ENCODE data around the gene CSF2.
"Not testable (repeated sequence)": the region's sequence is repeated elsewhere in the genome, so short reads cannot be mapped to it uniquely, and the experiment has no call there.

CSF2 gene

DNA sequence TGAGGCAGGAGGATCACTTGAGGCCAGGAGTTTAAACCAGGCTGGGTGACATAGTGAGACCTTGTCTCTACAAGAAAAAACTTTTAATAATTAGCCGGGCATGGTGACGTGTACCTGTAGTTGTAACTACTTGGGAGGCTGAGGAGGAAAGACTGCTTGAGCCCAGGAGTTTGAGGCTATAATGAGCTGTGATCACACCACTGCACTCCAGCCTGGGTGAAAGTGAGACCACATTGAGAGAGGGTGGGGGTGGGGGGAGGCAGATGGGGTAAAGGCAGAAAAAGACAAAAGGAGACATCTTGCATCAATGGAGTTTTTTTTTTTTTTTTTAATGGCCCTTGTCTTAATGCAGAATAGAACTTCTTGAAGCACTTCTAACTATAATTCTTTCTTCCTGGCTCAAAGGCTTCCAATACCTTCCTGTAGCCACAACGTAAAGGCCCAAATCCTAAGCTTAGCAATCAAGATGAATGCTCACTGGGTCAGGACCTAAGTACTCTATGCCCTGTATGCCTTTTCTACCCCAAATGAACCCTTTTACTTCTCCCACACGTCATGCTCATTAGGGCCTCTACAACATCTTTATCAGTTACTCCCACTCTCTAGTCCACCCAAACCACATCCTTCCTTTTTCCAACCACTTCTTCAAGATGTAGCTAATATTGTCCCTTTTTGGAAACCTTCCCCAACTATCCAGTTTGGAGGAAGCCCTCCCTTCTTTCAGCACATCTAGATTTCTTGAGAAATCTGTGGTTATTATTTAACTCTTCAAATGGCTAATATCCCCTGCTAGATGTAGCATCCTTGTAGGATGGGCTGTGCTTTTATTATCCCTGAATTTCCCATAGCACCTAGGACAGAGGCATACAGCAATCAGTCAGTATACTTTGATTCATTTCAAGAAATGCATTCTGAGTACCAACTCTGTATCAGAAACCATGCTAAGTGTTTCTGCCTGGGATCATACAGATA lies 40.8 kb downstream of the CSF2 start:
- no peak for DNase-seq

DNA sequence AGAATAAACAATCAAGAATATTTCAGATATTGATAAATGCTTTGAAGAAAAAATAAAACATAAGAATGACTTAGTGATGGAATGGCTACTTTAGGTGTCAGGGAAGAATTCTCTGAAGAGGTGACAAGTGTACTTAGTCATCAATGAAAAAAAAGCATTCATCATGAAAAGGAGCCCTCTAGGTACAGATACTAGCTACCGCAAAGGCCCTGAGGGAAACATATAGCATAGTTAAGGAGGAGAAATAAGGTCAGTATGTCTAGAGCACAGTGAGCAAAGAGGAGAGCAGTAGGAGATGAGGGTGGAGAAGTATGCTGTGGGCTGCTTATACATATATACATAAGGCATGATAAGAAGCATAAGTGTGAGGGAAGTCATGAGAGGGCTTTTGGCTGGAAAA lies 41.8 kb downstream of the CSF2 start:
- DNase-seq = no peak

DNA sequence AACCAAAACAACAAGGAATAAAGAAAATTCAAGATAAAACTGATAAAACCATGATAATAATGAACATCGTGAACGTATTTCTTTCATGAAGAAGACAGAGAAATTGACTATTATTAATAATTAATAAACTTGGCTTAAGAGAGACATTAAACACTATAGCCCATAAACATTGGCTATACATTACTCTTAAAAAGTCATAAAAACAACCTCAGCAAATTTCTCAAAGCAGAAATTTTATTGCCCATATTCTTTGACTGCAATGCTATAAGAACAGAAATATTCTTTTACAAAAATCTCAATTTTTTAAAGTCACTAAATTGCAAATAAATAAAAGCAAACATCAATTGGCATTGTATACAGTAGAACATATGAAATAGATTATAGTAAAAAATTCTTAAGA lies 42.5 kb downstream of the CSF2 start:
- DNase-seq = no peak

DNA sequence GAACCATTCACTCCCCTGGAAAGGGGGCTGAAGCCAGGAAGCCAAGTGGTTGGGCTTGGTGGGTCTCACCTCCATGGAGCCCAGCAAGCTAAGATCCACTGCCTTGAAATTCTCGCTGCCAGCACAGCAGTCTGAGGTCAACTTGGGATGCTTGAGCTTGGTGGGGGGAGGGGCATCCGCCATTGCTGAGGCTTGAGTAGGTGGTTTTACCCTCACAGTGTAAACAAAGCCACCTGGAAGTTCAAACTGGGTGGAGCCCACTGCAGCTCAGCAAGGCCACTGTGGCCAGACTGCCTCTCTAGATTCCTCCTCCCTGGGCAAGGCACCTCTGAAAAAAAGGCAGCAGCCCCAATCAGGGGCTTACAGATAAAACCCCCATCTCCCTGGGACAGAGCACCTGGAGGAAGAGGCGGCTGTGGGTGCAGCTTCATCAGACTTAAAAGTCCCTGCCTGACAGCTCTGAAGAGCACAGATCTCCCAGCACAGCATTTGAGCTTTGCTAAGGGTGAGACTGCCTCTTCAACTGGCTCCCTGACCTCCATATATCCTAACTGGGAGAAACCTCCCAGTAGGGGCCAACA lies 43.4 kb downstream of the CSF2 start:
- DNase-seq = not testable (repeated sequence)

DNA sequence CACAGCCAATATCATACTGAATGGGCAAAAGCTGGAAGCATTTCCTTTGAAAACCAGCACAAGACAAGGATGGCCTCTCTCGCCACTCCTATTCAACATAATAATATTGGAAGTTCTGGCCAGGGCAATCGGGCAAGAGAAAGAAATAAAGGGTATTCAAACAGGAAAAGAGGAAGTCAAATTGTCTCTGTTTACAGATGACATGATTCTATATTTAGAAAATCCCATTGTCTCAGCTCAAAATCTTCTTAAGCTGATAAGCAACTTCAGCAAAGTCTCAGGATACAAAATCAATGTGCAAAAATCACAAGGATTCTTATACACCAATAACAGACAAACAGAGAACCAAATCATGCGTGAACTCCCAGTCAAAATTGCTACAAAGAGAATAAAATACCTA lies 47.1 kb downstream of the CSF2 start:
- not testable (repeated sequence) for DNase-seq

DNA sequence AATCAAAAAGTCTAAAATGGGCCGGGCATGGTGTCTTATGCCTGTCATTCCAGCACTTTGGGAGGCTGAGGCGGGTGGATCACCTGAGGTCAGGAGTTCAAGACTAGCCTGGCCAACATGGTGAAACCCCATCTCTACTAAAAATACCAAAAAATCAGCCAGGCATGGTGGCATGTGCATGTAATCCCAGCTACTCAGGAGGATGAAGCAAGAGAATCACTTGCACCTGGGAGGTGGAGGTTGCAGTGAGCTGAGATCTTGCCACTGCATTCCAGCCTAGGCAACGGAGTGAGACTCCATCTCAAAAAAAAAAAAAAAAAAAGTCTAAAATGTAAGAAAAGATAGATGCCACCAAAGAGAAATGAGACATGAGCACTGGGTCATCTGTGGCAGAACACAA lies 49.4 kb downstream of the CSF2 start:
- not testable (repeated sequence) for DNase-seq

DNA sequence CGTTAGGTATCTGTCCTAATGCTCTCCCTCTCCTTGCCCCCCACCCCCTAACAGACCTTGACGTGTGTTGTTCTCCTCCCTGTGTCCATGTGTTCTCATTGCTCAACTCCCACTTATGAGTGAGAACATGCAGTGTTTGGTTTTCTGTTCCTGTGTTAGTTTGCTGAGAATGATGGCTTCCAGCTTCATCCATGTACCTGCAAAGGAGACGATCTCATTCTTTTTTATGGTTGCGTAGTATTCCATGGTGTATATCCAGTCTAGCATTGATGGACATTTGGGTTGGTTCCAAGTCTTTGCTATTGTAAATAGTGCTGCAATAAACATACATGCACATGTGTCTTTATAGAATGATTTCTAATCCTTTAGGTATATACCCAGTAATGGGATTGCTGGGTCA lies 50.0 kb downstream of the CSF2 start:
- not testable (repeated sequence) for DNase-seq
